ENCODE measurements around the gene SLX4IP. TPM values are rescaled to one million over a fixed set of nuclear protein-coding genes. Genes with fewer than 3 reads are reported as not detected.

The SLX4IP gene
- total RNA-seq, 1 experiment from 2014 or later, result 6.4 TPM

DNA sequence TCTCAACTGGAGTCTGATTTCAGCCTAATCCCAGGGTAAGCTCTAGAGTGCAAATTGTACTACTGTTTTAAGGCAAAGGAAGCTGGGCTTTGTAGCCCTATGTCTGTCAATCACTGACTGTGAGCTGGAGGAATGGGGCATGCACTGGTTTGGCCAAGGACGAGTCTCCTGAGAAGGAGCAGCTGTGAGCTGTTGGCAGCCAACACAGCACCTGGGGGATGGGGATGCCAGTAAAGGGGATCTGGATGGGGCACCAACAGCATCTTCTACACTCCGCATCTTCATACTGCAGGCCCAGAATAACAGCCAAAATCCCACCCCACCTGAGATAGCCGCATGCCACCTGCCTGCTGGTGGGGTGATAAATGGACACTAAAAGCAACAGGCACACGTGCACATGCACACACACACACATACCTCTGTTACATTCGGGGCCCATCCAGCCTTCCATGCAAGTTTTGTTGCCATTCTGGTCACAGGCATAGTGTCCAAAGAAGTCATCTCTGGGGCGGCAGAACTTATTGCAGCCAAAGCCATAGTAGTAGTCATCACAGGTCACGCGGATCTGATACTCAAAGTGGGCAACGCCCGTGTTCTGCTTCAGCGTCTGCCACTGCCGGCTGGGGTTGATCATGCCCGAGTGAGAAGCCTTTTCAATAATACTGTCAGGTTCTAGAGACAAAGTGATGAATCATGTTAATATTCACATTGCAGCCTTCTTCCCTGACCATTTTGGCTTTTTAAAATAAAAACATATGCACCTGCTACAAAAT lies 223.1 kb downstream of the SLX4IP start:
- H3K27me3 ChIP-seq (ENCODE audit: low read length), result no peaks in the 10 kb centered on the region
- peaks cover 17% of the 10 kb centered on the region for H3K4me1 ChIP-seq (ENCODE audit: insufficient read depth, low read length)
- H3K9ac ChIP-seq (ENCODE audit: low read length), result no peak overlapping the region
- H3K9me3 ChIP-seq (ENCODE audit: low read length), result no peaks in the 10 kb centered on the region
- no peak overlapping the region for H3K27ac ChIP-seq (ENCODE audit: low read length)
- H3K4me3 ChIP-seq (ENCODE audit: low read length), result no peak overlapping the region
- no peak for DNase-seq
- peaks cover 98% of the 10 kb centered on the region for H3K79me2 ChIP-seq (ENCODE audit: low read length)
- peaks cover 97% of the 10 kb centered on the region for H3K36me3 ChIP-seq (ENCODE audit: low read depth, low read length)
- no peak for ATAC-seq
- no peak overlapping the region for H2AFZ ChIP-seq (ENCODE audit: low read length)
- no TSS peak for BruUV-seq (replicated peaks)
- CTCF ChIA-PET, result no interaction called here
- POLR2A ChIA-PET (ENCODE audit: unreplicated experiment), result interaction anchor here (0.6 kb wide), 1 partner anchor 62 kb away, joined by 31 read pairs; no protein-coding TSS in a partner anchor
- peaks cover 5% of the 10 kb centered on the region for H3F3A ChIP-seq (ENCODE audit: low read length, unreplicated experiment)
- no peak overlapping the region for H3K4me2 ChIP-seq (ENCODE audit: low read length)
- no peaks in the 10 kb centered on the region for H3K9me2 ChIP-seq (replicated peaks; ENCODE audit: low read length)
- intact Hi-C loops (cut with micrococcal nuclease), result no loop called here
- peaks cover 80% of the 10 kb centered on the region for H4K20me1 ChIP-seq (ENCODE audit: low read length)
- TF ChIP-seq EZH2phosphoT487 (IDR thresholded peaks at IDR 0.05; ENCODE audit: borderline replicate concordance, low read length), result no peak
- TF ChIP-seq, protein P1, sequence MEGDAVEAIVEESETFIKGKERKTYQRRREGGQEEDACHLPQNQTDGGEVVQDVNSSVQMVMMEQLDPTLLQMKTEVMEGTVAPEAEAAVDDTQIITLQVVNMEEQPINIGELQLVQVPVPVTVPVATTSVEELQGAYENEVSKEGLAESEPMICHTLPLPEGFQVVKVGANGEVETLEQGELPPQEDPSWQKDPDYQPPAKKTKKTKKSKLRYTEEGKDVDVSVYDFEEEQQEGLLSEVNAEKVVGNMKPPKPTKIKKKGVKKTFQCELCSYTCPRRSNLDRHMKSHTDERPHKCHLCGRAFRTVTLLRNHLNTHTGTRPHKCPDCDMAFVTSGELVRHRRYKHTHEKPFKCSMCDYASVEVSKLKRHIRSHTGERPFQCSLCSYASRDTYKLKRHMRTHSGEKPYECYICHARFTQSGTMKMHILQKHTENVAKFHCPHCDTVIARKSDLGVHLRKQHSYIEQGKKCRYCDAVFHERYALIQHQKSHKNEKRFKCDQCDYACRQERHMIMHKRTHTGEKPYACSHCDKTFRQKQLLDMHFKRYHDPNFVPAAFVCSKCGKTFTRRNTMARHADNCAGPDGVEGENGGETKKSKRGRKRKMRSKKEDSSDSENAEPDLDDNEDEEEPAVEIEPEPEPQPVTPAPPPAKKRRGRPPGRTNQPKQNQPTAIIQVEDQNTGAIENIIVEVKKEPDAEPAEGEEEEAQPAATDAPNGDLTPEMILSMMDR (conservative IDR thresholded peaks at IDR 0.05; ENCODE audit: low read depth, low read length), result no peak
- TF ChIP-seq EZH2 (IDR thresholded peaks at IDR 0.05; ENCODE audit: low read length, unreplicated experiment), result no peak

DNA sequence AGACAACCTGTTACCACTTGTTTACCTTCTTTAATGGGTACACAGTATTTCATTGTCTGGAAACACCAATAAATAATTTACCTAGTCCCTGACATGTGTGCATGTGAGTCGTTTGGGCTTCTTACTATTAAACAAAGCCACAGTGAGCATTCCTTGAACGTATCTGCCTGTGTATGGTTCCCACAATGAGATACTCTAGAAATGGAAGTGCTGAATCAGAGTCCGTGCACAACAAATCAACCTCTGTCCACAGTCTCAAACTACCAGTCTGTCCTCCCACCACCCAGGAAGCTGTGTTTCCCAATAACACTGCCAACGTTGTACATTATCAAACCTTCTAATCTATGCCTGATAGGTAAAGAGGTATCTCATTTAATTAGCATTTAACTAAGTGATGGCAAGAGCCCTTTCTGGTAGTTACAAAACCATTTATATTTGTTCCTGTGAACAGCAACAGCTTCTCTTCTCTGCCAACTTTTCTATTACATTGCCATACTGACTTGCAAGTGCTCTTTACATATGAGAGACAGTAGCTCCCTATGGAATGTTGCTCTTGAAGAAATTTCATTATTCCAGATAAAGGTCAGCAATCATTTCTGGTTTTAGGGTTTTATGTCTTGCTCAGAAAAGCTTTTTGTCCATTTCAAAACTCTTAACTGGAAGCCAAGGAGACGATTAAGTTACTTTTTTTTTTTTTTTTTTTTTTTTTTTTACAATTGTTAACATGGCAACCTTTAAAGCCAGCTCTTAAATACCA lies 223.9 kb downstream of the SLX4IP start:
- Histone ChIP-seq H3K9ac (ENCODE audit: low read length) (no peak overlapping the region), H3F3A (ENCODE audit: low read length, unreplicated experiment) (peaks cover 5% of the 10 kb centered on the region), H4K20me1 (ENCODE audit: low read length) (peaks cover 83% of the 10 kb centered on the region), H3K36me3 (ENCODE audit: low read depth, low read length) (peaks cover 99% of the 10 kb centered on the region), H3K9me2 (replicated peaks; ENCODE audit: low read length) (no peaks in the 10 kb centered on the region), H3K27me3 (ENCODE audit: low read length) (no peaks in the 10 kb centered on the region), H3K27ac (ENCODE audit: low read length) (no peak overlapping the region), H2AFZ (ENCODE audit: low read length) (no peak overlapping the region), H3K4me2 (ENCODE audit: low read length) (no peak overlapping the region), H3K79me2 (ENCODE audit: low read length) (peaks cover 100% of the 10 kb centered on the region), H3K4me3 (ENCODE audit: low read length) (no peak overlapping the region), H3K9me3 (ENCODE audit: low read length) (no peaks in the 10 kb centered on the region), H3K4me1 (ENCODE audit: insufficient read depth, low read length) (peaks cover 12% of the 10 kb centered on the region)
- POLR2A ChIA-PET (ENCODE audit: unreplicated experiment), result interaction anchor here (0.7 kb wide), 1 partner anchor 323 kb away, joined by 3 read pairs; no protein-coding TSS in a partner anchor
- CTCF ChIA-PET, result interaction anchor here (1.0 kb wide), 1 partner anchor 12 kb away, joined by 3 read pairs; no protein-coding TSS in a partner anchor
- no peak for TF ChIP-seq EZH2 (IDR thresholded peaks at IDR 0.05; ENCODE audit: low read length, unreplicated experiment)
- no peak for TF ChIP-seq EZH2phosphoT487 (IDR thresholded peaks at IDR 0.05; ENCODE audit: borderline replicate concordance, low read length)
- TF ChIP-seq, protein P1 (conservative IDR thresholded peaks at IDR 0.05; ENCODE audit: low read depth, low read length), result no peak
- no peak for ATAC-seq
- DNase-seq, result no peak
- intact Hi-C loops (cut with micrococcal nuclease), result no loop called here
- BruUV-seq (replicated peaks), result no TSS peak

Data from PC-3 (cell line).